HepG2 (cell line): ENCODE measurements around the gene ITPRIP. TPM values are rescaled to one million over a fixed set of nuclear protein-coding genes. Genes with fewer than 3 reads are reported as not detected.
A peak's percentile ranks its signal among the peaks of the same experiment; 100 is the strongest.

Experiments used
- EP300 ChIP-seq, 3 experiments: sonication (generic) in 1 of 3; formaldehyde crosslinking in 1 of 3; IDR thresholded peaks; 2 replicates each; pipeline versions ENCODE4 v1.5.1 to v1.6.1; 2011 to 2020; ENCODE audit warnings: low read depth in 2 of 3, low read length in 2 of 3, borderline replicate concordance in 1 of 3, improper control_type of control experiment in 1 of 3, mild to moderate bottlenecking in 1 of 3, missing genetic modification reagents in 1 of 3, moderate library complexity in 1 of 3
- GATAD2A ChIP-seq: IDR thresholded peaks from 2 replicates; pipeline ENCODE4 v1.6.1; 2016
- NONO ChIP-seq, 2 experiments: fragments of 450-650 bp in 1 of 2; sonication (generic) in 1 of 2; formaldehyde crosslinking in 1 of 2; IDR thresholded peaks in 1 of 2; conservative IDR thresholded peaks in 1 of 2; 2 replicates each; pipeline versions ENCODE4 v1.6.1 to v1.8.0; 2017 to 2022; ENCODE audit warnings: mild to moderate bottlenecking in 1 of 2, missing genetic modification reagents in 1 of 2, moderate library complexity in 1 of 2
- RAD51 ChIP-seq: fragments of 450-650 bp; IDR thresholded peaks from 2 replicates; pipeline ENCODE4 v1.6.1; 2016; ENCODE audit warnings: borderline replicate concordance
- SOX13 ChIP-seq, 3 experiments: fragments of 450-650 bp in 1 of 3; sonication (generic) in 1 of 3; formaldehyde crosslinking in 1 of 3; IDR thresholded peaks in 2 of 3; conservative IDR thresholded peaks in 1 of 3; 2 replicates each; pipeline versions ENCODE4 v1.5.0 to v1.6.1; 2016 to 2020; ENCODE audit warnings: antibody characterized with exemption in 1 of 3, mild to moderate bottlenecking in 1 of 3, missing compliant biosample characterization in 1 of 3, missing genetic modification reagents in 1 of 3, moderate library complexity in 1 of 3
- TEAD3 ChIP-seq: optimal IDR thresholded peaks from 2 replicates; pipeline ENCODE3; 2016; ENCODE audit warnings: borderline replicate concordance
- ZNF335 ChIP-seq: sonication (generic); formaldehyde crosslinking; IDR thresholded peaks from 2 replicates; pipeline ENCODE4 v1.4.0; 2020; ENCODE audit warnings: missing genetic modification reagents
- polyA plus RNA-seq, 8 experiments: library from polyadenylated mRNA; depleted of rRNA in 3 of 8; stranded (reverse) in 7 of 8; unstranded in 1 of 8; fragments of >200 nt; fragmentation: Illumina TruSeq in 4 of 8; extraction: Trizol in 4 of 8; gene quantifications; 2 replicates each; pipeline versions ENCODE4 v1.2.1 to v1.2.3, GENCODE V29; 2011 to 2016; ENCODE audit warnings: low read depth in 4 of 8, missing spikeins in 1 of 8, mixed read lengths in 1 of 8; ENCODE audit not compliant: insufficient read depth in 1 of 8
- total RNA-seq, 5 experiments: library from RNA; depleted of rRNA; stranded (reverse); fragments of >200 nt; fragmentation: Illumina TruSeq; extraction: Trizol; gene quantifications; 2 replicates each; pipeline ENCODE4 v1.2.3, GENCODE V29; 2016; ENCODE audit warnings: low read depth in 1 of 5
- TF ChIP-seq, protein P1 (sequence below): sonication (generic); formaldehyde crosslinking; conservative IDR thresholded peaks from 2 replicates; pipeline ENCODE4 v1.4.0; 2020; ENCODE audit warnings: missing genetic modification reagents
- TF ChIP-seq, protein P2 (sequence below): IDR thresholded peaks from 2 replicates; pipeline ENCODE4 v1.4.0; 2020; ENCODE audit warnings: mild to moderate bottlenecking, missing genetic modification reagents
- TF ChIP-seq, protein P3 (sequence below): sonication (generic); formaldehyde crosslinking; conservative IDR thresholded peaks from 2 replicates; pipeline ENCODE4 v1.4.0; 2020; ENCODE audit warnings: mild to moderate bottlenecking, missing genetic modification reagents, moderate library complexity
- TF ChIP-seq, protein P4 (sequence below): sonication (generic); formaldehyde crosslinking; IDR thresholded peaks from 2 replicates; pipeline ENCODE4 v1.5.1; 2020; ENCODE audit warnings: mild to moderate bottlenecking, missing genetic modification reagents, moderate library complexity

The ITPRIP gene
- total and polyA plus RNA-seq, 2 of the 13 experiments (the other 11 are each of a cell fraction or from before 2014, with no cell fraction given) = 1.00 to 2.8 TPM

DNA sequence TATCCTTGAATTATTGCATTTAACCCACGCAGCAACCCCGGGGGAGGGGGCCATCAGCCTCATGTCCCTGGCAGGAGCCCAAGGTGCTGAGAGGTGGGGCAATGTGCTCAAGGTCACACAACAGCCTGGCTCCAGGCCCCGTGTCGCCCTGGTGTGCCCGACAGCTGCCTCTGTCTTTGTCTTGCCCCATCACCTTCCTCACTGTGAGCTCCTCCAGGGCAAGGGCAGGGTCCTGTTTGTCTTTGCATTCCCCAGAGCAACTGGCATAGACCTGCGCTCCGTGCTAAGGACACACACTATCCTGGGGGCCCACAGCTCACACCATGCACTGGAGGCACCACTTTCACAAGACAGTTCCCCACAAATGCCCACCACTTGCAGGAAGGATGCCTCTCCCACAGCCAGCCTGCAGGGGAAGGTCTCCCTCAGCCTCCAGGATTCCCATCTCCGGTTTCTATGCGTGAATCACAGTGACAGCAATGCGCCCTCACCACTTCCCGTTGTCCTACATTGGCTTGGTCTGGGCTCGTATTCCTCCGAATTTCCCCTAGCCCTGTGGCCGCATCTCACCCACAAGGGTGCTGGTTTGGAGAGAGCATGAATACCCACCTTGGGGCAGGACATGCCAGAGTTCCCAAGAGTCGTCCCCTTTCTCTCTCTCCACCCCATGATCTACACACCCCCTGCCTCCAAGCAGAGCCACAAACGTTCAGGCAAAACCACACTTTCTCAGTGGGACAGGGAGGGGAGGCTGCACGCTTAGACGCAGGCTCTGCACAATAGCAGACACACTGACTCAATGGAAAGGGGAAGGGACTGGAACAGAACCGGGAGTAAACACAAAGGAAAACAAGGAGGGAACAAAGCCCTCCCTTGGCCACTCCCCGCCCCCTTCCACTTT is 10.3 kb downstream of the ITPRIP start (continued):
- TF ChIP-seq, protein P1, sequence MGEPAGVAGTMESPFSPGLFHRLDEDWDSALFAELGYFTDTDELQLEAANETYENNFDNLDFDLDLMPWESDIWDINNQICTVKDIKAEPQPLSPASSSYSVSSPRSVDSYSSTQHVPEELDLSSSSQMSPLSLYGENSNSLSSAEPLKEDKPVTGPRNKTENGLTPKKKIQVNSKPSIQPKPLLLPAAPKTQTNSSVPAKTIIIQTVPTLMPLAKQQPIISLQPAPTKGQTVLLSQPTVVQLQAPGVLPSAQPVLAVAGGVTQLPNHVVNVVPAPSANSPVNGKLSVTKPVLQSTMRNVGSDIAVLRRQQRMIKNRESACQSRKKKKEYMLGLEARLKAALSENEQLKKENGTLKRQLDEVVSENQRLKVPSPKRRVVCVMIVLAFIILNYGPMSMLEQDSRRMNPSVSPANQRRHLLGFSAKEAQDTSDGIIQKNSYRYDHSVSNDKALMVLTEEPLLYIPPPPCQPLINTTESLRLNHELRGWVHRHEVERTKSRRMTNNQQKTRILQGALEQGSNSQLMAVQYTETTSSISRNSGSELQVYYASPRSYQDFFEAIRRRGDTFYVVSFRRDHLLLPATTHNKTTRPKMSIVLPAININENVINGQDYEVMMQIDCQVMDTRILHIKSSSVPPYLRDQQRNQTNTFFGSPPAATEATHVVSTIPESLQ (CRISPR knock-in tag) = no peak
- peak; percentile 49 for TF ChIP-seq TEAD3 (CRISPR knock-in tag)
- TF ChIP-seq, protein P2, sequence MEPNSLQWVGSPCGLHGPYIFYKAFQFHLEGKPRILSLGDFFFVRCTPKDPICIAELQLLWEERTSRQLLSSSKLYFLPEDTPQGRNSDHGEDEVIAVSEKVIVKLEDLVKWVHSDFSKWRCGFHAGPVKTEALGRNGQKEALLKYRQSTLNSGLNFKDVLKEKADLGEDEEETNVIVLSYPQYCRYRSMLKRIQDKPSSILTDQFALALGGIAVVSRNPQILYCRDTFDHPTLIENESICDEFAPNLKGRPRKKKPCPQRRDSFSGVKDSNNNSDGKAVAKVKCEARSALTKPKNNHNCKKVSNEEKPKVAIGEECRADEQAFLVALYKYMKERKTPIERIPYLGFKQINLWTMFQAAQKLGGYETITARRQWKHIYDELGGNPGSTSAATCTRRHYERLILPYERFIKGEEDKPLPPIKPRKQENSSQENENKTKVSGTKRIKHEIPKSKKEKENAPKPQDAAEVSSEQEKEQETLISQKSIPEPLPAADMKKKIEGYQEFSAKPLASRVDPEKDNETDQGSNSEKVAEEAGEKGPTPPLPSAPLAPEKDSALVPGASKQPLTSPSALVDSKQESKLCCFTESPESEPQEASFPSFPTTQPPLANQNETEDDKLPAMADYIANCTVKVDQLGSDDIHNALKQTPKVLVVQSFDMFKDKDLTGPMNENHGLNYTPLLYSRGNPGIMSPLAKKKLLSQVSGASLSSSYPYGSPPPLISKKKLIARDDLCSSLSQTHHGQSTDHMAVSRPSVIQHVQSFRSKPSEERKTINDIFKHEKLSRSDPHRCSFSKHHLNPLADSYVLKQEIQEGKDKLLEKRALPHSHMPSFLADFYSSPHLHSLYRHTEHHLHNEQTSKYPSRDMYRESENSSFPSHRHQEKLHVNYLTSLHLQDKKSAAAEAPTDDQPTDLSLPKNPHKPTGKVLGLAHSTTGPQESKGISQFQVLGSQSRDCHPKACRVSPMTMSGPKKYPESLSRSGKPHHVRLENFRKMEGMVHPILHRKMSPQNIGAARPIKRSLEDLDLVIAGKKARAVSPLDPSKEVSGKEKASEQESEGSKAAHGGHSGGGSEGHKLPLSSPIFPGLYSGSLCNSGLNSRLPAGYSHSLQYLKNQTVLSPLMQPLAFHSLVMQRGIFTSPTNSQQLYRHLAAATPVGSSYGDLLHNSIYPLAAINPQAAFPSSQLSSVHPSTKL = 0 out of 2 replicates have a peak, but pooled peaks have one; percentile 13
- TF ChIP-seq ZNF335 (CRISPR knock-in tag) = no peak
- TF ChIP-seq, protein P3, sequence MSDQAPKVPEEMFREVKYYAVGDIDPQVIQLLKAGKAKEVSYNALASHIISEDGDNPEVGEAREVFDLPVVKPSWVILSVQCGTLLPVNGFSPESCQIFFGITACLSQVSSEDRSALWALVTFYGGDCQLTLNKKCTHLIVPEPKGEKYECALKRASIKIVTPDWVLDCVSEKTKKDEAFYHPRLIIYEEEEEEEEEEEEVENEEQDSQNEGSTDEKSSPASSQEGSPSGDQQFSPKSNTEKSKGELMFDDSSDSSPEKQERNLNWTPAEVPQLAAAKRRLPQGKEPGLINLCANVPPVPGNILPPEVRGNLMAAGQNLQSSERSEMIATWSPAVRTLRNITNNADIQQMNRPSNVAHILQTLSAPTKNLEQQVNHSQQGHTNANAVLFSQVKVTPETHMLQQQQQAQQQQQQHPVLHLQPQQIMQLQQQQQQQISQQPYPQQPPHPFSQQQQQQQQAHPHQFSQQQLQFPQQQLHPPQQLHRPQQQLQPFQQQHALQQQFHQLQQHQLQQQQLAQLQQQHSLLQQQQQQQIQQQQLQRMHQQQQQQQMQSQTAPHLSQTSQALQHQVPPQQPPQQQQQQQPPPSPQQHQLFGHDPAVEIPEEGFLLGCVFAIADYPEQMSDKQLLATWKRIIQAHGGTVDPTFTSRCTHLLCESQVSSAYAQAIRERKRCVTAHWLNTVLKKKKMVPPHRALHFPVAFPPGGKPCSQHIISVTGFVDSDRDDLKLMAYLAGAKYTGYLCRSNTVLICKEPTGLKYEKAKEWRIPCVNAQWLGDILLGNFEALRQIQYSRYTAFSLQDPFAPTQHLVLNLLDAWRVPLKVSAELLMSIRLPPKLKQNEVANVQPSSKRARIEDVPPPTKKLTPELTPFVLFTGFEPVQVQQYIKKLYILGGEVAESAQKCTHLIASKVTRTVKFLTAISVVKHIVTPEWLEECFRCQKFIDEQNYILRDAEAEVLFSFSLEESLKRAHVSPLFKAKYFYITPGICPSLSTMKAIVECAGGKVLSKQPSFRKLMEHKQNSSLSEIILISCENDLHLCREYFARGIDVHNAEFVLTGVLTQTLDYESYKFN (CRISPR knock-in tag) = no peak
- TF ChIP-seq RAD51 = no peak
- 0 out of 2 replicates have a peak, but pooled peaks have one; percentile 0 for TF ChIP-seq GATAD2A
- TF ChIP-seq, protein P4, sequence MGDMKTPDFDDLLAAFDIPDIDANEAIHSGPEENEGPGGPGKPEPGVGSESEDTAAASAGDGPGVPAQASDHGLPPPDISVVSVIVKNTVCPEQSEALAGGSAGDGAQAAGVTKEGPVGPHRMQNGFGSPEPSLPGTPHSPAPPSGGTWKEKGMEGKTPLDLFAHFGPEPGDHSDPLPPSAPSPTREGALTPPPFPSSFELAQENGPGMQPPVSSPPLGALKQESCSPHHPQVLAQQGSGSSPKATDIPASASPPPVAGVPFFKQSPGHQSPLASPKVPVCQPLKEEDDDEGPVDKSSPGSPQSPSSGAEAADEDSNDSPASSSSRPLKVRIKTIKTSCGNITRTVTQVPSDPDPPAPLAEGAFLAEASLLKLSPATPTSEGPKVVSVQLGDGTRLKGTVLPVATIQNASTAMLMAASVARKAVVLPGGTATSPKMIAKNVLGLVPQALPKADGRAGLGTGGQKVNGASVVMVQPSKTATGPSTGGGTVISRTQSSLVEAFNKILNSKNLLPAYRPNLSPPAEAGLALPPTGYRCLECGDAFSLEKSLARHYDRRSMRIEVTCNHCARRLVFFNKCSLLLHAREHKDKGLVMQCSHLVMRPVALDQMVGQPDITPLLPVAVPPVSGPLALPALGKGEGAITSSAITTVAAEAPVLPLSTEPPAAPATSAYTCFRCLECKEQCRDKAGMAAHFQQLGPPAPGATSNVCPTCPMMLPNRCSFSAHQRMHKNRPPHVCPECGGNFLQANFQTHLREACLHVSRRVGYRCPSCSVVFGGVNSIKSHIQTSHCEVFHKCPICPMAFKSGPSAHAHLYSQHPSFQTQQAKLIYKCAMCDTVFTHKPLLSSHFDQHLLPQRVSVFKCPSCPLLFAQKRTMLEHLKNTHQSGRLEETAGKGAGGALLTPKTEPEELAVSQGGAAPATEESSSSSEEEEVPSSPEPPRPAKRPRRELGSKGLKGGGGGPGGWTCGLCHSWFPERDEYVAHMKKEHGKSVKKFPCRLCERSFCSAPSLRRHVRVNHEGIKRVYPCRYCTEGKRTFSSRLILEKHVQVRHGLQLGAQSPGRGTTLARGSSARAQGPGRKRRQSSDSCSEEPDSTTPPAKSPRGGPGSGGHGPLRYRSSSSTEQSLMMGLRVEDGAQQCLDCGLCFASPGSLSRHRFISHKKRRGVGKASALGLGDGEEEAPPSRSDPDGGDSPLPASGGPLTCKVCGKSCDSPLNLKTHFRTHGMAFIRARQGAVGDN = peak; percentile 45
- peak in 1 of 2 experiments; percentile 4; a peak in 1 of 4 replicates for TF ChIP-seq EP300 (IDR thresholded peaks at IDR 0.05; ENCODE audit: low read depth in 2 of 2, low read length in 2 of 2)
- TF ChIP-seq EP300 (CRISPR knock-in tag; IDR thresholded peaks at IDR 0.05; ENCODE audit: borderline replicate concordance) = no peak
- TF ChIP-seq NONO (IDR thresholded peaks at IDR 0.05) = no peak
- TF ChIP-seq NONO (CRISPR knock-in tag; conservative IDR thresholded peaks at IDR 0.05) = 0 out of 2 replicates have a peak, but pooled peaks have one; percentile 19
- TF ChIP-seq SOX13 (IDR thresholded peaks at IDR 0.05) = no peak
- peak in 1 of 2 experiments; percentile 35; a peak in 1 of 4 replicates for TF ChIP-seq SOX13 (CRISPR knock-in tag; conservative IDR thresholded peaks at IDR 0.05 in 1 of 2, IDR thresholded peaks at IDR 0.05 in 1 of 2)
